NCI-H2196 (cell line): ENCODE data around the gene C20orf202.

ENCODE experiments used
- DNase-seq: peaks from one replicate; lab custom pipeline; 2025; ENCODE audit not compliant: unreplicated experiment; lab: John Stamatoyannopoulos, UW

The C20orf202 gene

GRCh38 chr20:1184260-1184637 is 19.0 kb upstream of the C20orf202 start:
- DNase-seq: no peak

GRCh38 chr20:1184638-1185315 is 18.5 kb upstream of the C20orf202 start, which contains the start of gene TMEM74B:
Gene TMEM74B, minus strand, starts transcription at chr20:1184981. Its CDS starts 1,180 bp downstream, at chr20:1183801.
- DNase-seq: peak; percentile 13

- peak; percentile 19 for DNase-seq
Measured at GRCh38 chr20:1185316-1185741, 17.9 kb upstream of the C20orf202 start.

GRCh38 chr20:1185790-1186334 is 17.4 kb upstream of the C20orf202 start:
- DNase-seq: peak; percentile 66

GRCh38 chr20:1186367-1186991 is 16.8 kb upstream of the C20orf202 start:
- DNase-seq: no peak

- DNase-seq: no peak
Measured at GRCh38 chr20:1187605-1188171, 15.6 kb upstream of the C20orf202 start.

- DNase-seq: no peak
Measured at GRCh38 chr20:1188347-1188746, 14.9 kb upstream of the C20orf202 start.

GRCh38 chr20:1189827-1190226 is 13.4 kb upstream of the C20orf202 start:
- no peak for DNase-seq

GRCh38 chr20:1190847-1191246 is 12.4 kb upstream of the C20orf202 start:
- DNase-seq: no peak

GRCh38 chr20:1191299-1191698 is 12.0 kb upstream of the C20orf202 start:
- DNase-seq: no peak

GRCh38 chr20:1195226-1195625 is 8.0 kb upstream of the C20orf202 start:
- DNase-seq: no peak

GRCh38 chr20:1196634-1197033 is 6.6 kb upstream of the C20orf202 start:
- no peak for DNase-seq

- no peak for DNase-seq
Measured at GRCh38 chr20:1197801-1198200, 5.5 kb upstream of the C20orf202 start.

- no peak for DNase-seq
Measured at GRCh38 chr20:1198751-1199150, 4.5 kb upstream of the C20orf202 start.

- no peak for DNase-seq
Measured at GRCh38 chr20:1199212-1199873, 3.9 kb upstream of the C20orf202 start.

- DNase-seq: no peak
Measured at GRCh38 chr20:1199964-1200363, 3.3 kb upstream of the C20orf202 start.

GRCh38 chr20:1203630-1204029 is 376 bp downstream of the C20orf202 start:
- DNase-seq: no peak

- no peak for DNase-seq
Measured at GRCh38 chr20:1204113-1204512, 859 bp downstream of the C20orf202 start.

- DNase-seq: no peak
Measured at GRCh38 chr20:1204576-1204975, 1.3 kb downstream of the C20orf202 start.

GRCh38 chr20:1205802-1206201 is 2.5 kb downstream of the C20orf202 start:
- no peak for DNase-seq

- DNase-seq: no peak
Measured at GRCh38 chr20:1206366-1207148, 3.3 kb downstream of the C20orf202 start.
